NCI-H2107 treated with DMSO at 0.1 percent for 48 hours (cell line): ENCODE data around the gene KSR2.
"Not testable (repeated sequence)": the region's sequence is repeated elsewhere in the genome, so short reads cannot be mapped to it uniquely, and the experiment has no call there.

Experiments used
- DNase-seq: peaks from one replicate; lab custom pipeline; 2025; ENCODE audit not compliant: unreplicated experiment; lab: John Stamatoyannopoulos, UW

The KSR2 gene

GRCh38 chr12:117646520-117646919, 322.3 kb downstream of the KSR2 start:
- peak; percentile 58 for DNase-seq

GRCh38 chr12:117645473-117645872, 323.3 kb downstream of the KSR2 start:
- no peak for DNase-seq

- no peak for DNase-seq
Observed at GRCh38 chr12:117643971-117644370, 324.8 kb downstream of the KSR2 start.

- DNase-seq: no peak
Observed at GRCh38 chr12:117641885-117642284, 326.9 kb downstream of the KSR2 start.

GRCh38 chr12:117640511-117640910, 328.3 kb downstream of the KSR2 start:
- no peak for DNase-seq

- no peak for DNase-seq
Observed at GRCh38 chr12:117629454-117629853, 339.3 kb downstream of the KSR2 start.

GRCh38 chr12:117628711-117629110, 340.1 kb downstream of the KSR2 start:
- not testable (repeated sequence) for DNase-seq

GRCh38 chr12:117622741-117623140, 346.0 kb downstream of the KSR2 start:
- no peak for DNase-seq

- no peak for DNase-seq
Observed at GRCh38 chr12:117622087-117622486, 346.7 kb downstream of the KSR2 start.

- DNase-seq: no peak
Observed at GRCh38 chr12:117607778-117608177, 361.0 kb downstream of the KSR2 start.

GRCh38 chr12:117606945-117607344, 361.8 kb downstream of the KSR2 start:
- no peak for DNase-seq

GRCh38 chr12:117606024-117606423, 362.8 kb downstream of the KSR2 start:
- DNase-seq: no peak

GRCh38 chr12:117603316-117604113, 365.3 kb downstream of the KSR2 start:
- DNase-seq: no peak

GRCh38 chr12:117599849-117600248, 368.9 kb downstream of the KSR2 start:
- no peak for DNase-seq

GRCh38 chr12:117596968-117597367, 371.8 kb downstream of the KSR2 start:
- DNase-seq: peak; percentile 72

- DNase-seq: no peak
Observed at GRCh38 chr12:117595751-117596150, 373.0 kb downstream of the KSR2 start.

GRCh38 chr12:117594481-117594880, 374.3 kb downstream of the KSR2 start:
- no peak for DNase-seq

- no peak for DNase-seq
Observed at GRCh38 chr12:117593815-117594400, 374.9 kb downstream of the KSR2 start.

GRCh38 chr12:117592588-117593305, 376.0 kb downstream of the KSR2 start:
- DNase-seq: no peak

GRCh38 chr12:117590999-117591398, 377.8 kb downstream of the KSR2 start:
- DNase-seq: no peak

GRCh38 chr12:117590386-117590785, 378.4 kb downstream of the KSR2 start:
- no peak for DNase-seq

- DNase-seq: no peak
Observed at GRCh38 chr12:117589021-117589420, 379.8 kb downstream of the KSR2 start.
